Measurements from ENCODE around the gene SLC39A10. TPM values are rescaled to one million over a fixed set of nuclear protein-coding genes. Genes with fewer than 3 reads are reported as not detected.

SLC39A10 gene
- total and polyA plus RNA-seq, 9 donors = 9.1 to 33.5 (median 26.4) TPM

GRCh38 chr2:195667974-195668373, 10.9 kb downstream of the SLC39A10 start:
- Histone ChIP-seq H3K4me3 (no peak overlapping the region), H3K27me3 (no peaks in the 10 kb centered on the region), H3K27ac (no peak overlapping the region), H3K4me1 (ENCODE audit: insufficient read depth) (no peaks in the 10 kb centered on the region), H3K9me3 (no peaks in the 10 kb centered on the region), H3K36me3 (no peaks in the 10 kb centered on the region)
- DNase-seq = no peak
- intact Hi-C loops (cut with DNase I) = no loop called here
- TF ChIP-seq POLR2A (IDR thresholded peaks at IDR 0.05) (no peak), EP300 (IDR thresholded peaks at IDR 0.05) (no peak), CTCF (IDR thresholded peaks at IDR 0.05) (no peak)

GRCh38 chr2:195670191-195670590, 13.2 kb downstream of the SLC39A10 start:
- intact Hi-C loops (cut with DNase I) = no loop called here
- no peaks in the 10 kb centered on the region for H3K36me3 ChIP-seq
- H3K4me3 ChIP-seq = no peak overlapping the region
- no peak overlapping the region for H3K27ac ChIP-seq
- H3K4me1 ChIP-seq (ENCODE audit: insufficient read depth) = no peaks in the 10 kb centered on the region
- H3K27me3 ChIP-seq = no peaks in the 10 kb centered on the region
- no peak for TF ChIP-seq CTCF (IDR thresholded peaks at IDR 0.05)
- no peak for TF ChIP-seq EP300 (IDR thresholded peaks at IDR 0.05)
- no peak for TF ChIP-seq POLR2A (IDR thresholded peaks at IDR 0.05)
- no peak for DNase-seq
- no peaks in the 10 kb centered on the region for H3K9me3 ChIP-seq

GRCh38 chr2:195671563-195671962, 14.5 kb downstream of the SLC39A10 start:
- no peaks in the 10 kb centered on the region for H3K36me3 ChIP-seq
- H3K4me3 ChIP-seq = no peak overlapping the region
- WGBS, 3 donors = 49 to 66% (median 66%) methylated on average over 4 of the region's 4 CpGs
- no peak for TF ChIP-seq CTCF (IDR thresholded peaks at IDR 0.05)
- no peaks in the 10 kb centered on the region for H3K9me3 ChIP-seq
- no peak overlapping the region for H3K27ac ChIP-seq
- no peaks in the 10 kb centered on the region for H3K4me1 ChIP-seq (ENCODE audit: insufficient read depth)
- H3K27me3 ChIP-seq = no peaks in the 10 kb centered on the region
- no peak for DNase-seq
- intact Hi-C loops (cut with DNase I) = no loop called here

- no peak for DNase-seq
- Histone ChIP-seq H3K9me3 (no peaks in the 10 kb centered on the region), H3K27me3 (no peaks in the 10 kb centered on the region), H3K4me1 (ENCODE audit: insufficient read depth) (no peaks in the 10 kb centered on the region), H3K4me3 (no peak overlapping the region), H3K27ac (no peak overlapping the region), H3K36me3 (no peaks in the 10 kb centered on the region)
- no peak for TF ChIP-seq EP300 (IDR thresholded peaks at IDR 0.05)
- TF ChIP-seq CTCF (IDR thresholded peaks at IDR 0.05) = no peak
- TF ChIP-seq POLR2A (IDR thresholded peaks at IDR 0.05) = no peak
- WGBS, 3 donors = 88 to 97% (median 91%) methylated on average over 4 of the region's 4 CpGs
- intact Hi-C loops (cut with DNase I) = no loop called here
These were observed 15.6 kb downstream of the SLC39A10 start for GRCh38 chr2:195672674-195673073.

Measured in ovary (tissue), 9 donors.